ENCODE results near the gene C5orf58. TPM values are rescaled to one million over a fixed set of nuclear protein-coding genes. Genes with fewer than 3 reads are reported as not detected.

Gene C5orf58
- total RNA-seq, result not detected
- not detected for polyA plus RNA-seq (ENCODE audit: insufficient read depth, low read depth, low replicate concordance)
- long read RNA-seq, donor 1, result 0 reads
- long read RNA-seq, donor 2, result 0 reads
- long read RNA-seq, donor 3, result 0 reads
- long read RNA-seq, donor 4, result 0 reads
- long read RNA-seq, donor 5, result 0 reads
- long read RNA-seq, donor 6, result 0 reads
- long read RNA-seq, donor 7, result 0 reads
- long read RNA-seq, donor 8, result 0 reads
- long read RNA-seq, donor 9, result 0 reads
- long read RNA-seq, donor 10, result 0 reads

DNA sequence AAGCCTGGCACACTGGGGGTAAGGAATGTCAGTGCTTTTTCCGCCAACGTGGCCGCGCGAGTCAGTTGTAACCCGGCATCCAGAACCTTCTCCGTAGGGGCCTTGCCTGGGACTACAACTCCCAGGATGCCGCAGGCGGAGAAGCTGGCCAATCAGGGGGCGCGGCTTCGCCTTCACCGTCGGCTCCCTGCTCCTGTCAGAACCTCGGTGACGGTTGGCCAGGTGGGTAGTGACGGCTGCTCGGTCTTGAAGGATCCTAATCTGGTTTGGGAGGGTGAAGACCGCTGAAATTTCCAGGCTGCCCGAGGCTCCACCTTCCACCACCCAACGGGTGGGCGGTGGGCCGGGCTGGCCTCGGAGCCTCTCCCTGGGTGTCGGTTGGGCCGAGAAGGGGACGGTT lies at the start of gene C5orf58:
Gene C5orf58 (plus strand): TSS at position 200 of the 400 bp plus-strand sequence. CDS start 1,992 bp downstream, outside the sequence.
- no peak within 1 kb of the TSS for H3K4me3 ChIP-seq (ENCODE audit: low read length in 3 of 3)
- DNase-seq (peak in 1 of 5 donors; percentile 50), FAIRE-seq (no peak)
- H3K27ac ChIP-seq (ENCODE audit: low read depth in 2 of 2, low read length in 2 of 2), result no peak within 1 kb of the TSS
- no peaks in the 10 kb centered on the region for H3K27me3 ChIP-seq (ENCODE audit: control insufficient read depth, insufficient read depth, low read length)
- TF ChIP-seq CTCF (IDR thresholded peaks at IDR 0.05; ENCODE audit: borderline replicate concordance, extremely low read depth, insufficient read depth), result no peak
- H3K9ac ChIP-seq (ENCODE audit: low read length in 3 of 3), result no peak within 1 kb of the TSS
- H3K4me1 ChIP-seq (ENCODE audit: control insufficient read depth in 2 of 3, insufficient read depth in 2 of 3, low read depth in 1 of 3, low read length in 3 of 3), result no peaks in the 10 kb centered on the region
- no peaks in the 10 kb centered on the region for H3K9me3 ChIP-seq (ENCODE audit: control insufficient read depth in 2 of 3, insufficient read depth in 1 of 3, low read length in 3 of 3)
- intact Hi-C loops (cut with DNase I), result no loop called here
- H3K36me3 ChIP-seq (ENCODE audit: control insufficient read depth in 2 of 3, insufficient read depth in 3 of 3, low read length in 3 of 3), result no peaks in the 10 kb centered on the region

DNA sequence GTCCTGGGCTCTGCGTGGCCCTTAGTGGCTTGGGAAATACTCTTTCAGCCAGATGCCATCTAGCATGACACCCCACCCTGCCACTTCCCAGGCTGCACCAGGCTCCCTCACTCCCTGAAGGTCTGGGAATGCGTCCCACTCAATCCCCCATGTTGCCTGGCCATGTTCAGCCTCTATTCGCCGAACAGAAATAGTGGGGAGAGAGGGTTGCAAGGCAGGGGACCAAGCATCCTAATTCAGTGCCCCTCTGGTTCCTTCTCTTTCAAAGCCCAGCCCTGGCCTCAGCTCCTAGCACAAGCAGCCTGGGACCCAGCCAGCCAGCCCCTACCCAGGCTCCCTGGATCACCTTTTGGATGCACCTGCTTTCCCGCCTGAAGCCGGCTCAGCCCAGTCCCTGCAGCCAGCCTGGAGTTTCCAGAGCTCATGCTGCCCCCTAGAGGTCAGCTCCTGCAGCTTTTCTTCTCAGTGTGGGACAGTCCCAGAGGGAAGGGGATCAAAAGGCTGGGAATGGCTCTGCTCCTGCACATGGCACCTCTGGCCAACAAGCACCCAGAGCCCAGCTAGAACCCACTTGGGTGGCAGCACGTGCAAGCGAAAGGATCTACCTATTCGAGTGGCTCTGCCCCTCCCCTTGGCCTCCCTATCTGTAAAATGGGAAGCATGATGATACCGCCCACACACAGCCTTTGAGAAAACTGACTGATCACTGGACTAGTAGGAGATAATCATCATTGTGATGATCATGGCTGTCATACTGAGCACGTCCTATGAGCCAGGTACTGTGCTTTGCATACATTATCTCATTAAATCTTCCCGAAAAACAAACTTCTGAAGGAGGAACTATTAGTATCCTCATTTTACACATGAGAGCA lies 48.7 kb upstream of the C5orf58 start:
- no peaks in the 10 kb centered on the region for H3K36me3 ChIP-seq (ENCODE audit: control insufficient read depth in 2 of 3, insufficient read depth in 3 of 3, low read length in 3 of 3)
- intact Hi-C loops (cut with DNase I), result loop anchor here (10.0 kb wide), 1 partner anchor 79 kb away; the partner anchor contains the start of gene FOXI1
- peak; percentile 86 for TF ChIP-seq CTCF (IDR thresholded peaks at IDR 0.05; ENCODE audit: borderline replicate concordance, extremely low read depth, insufficient read depth)
- FAIRE-seq (no peak), DNase-seq (peak in 4 of 5 donors; percentile 77 to 88 (median 82))
- peaks cover 0 to 5% (median 4%) of the 10 kb centered on the region in 3 donors for H3K4me1 ChIP-seq (ENCODE audit: control insufficient read depth in 2 of 3, insufficient read depth in 2 of 3, low read depth in 1 of 3, low read length in 3 of 3)
- H3K9ac ChIP-seq (ENCODE audit: low read length in 3 of 3), result no peak overlapping the region
- H3K27me3 ChIP-seq (ENCODE audit: control insufficient read depth, insufficient read depth, low read length), result no peaks in the 10 kb centered on the region
- no peak overlapping the region for H3K4me3 ChIP-seq (ENCODE audit: low read length in 3 of 3)
- no peak overlapping the region for H3K27ac ChIP-seq (ENCODE audit: low read depth in 2 of 2, low read length in 2 of 2)
- H3K9me3 ChIP-seq (ENCODE audit: control insufficient read depth in 2 of 3, insufficient read depth in 1 of 3, low read length in 3 of 3), result no peaks in the 10 kb centered on the region

- H3K27ac ChIP-seq (ENCODE audit: low read depth in 2 of 2, low read length in 2 of 2), result no peak overlapping the region
- no peak overlapping the region for H3K4me3 ChIP-seq (ENCODE audit: low read length in 3 of 3)
- H3K4me1 ChIP-seq (ENCODE audit: control insufficient read depth in 2 of 3, insufficient read depth in 2 of 3, low read depth in 1 of 3, low read length in 3 of 3), result peaks cover 0 to 5% (median 4%) of the 10 kb centered on the region in 3 donors
- no peak for FAIRE-seq
- intact Hi-C loops (cut with DNase I), result loop anchor here (10.0 kb wide), 1 partner anchor 80 kb away; the partner anchor contains the start of gene FOXI1
- no peak overlapping the region for H3K9ac ChIP-seq (ENCODE audit: low read length in 3 of 3)
- no peak for DNase-seq
- no peaks in the 10 kb centered on the region for H3K36me3 ChIP-seq (ENCODE audit: control insufficient read depth in 2 of 3, insufficient read depth in 3 of 3, low read length in 3 of 3)
- H3K27me3 ChIP-seq (ENCODE audit: control insufficient read depth, insufficient read depth, low read length), result no peaks in the 10 kb centered on the region
- no peak for TF ChIP-seq CTCF (IDR thresholded peaks at IDR 0.05; ENCODE audit: borderline replicate concordance, extremely low read depth, insufficient read depth)
- H3K9me3 ChIP-seq (ENCODE audit: control insufficient read depth in 2 of 3, insufficient read depth in 1 of 3, low read length in 3 of 3), result no peaks in the 10 kb centered on the region
Observed at GRCh38 chr5:170184737-170185136, 48.0 kb upstream of the C5orf58 start.
